Stimulated activated CD8-positive, alpha-beta memory T cell treated with anti-CD3 and anti-CD28 coated beads, Interleukin-15, amount 100 ng/mL, for 24 hours (primary cell): ENCODE results near the gene STX2.
A peak's percentile ranks its signal among the peaks of the same experiment; 100 is the strongest.

Experiments
- DNase-seq: peaks from one replicate; pipeline ENCODE4 v3.0.0-alpha.2; 2020; ENCODE audit warnings: low read depth

The STX2 gene

GRCh38 chr12:130831246-130831645 is 7.8 kb downstream of the STX2 start:
- DNase-seq = no peak

- no peak for DNase-seq
These were observed 8.9 kb downstream of the STX2 start for GRCh38 chr12:130830246-130830551.

GRCh38 chr12:130829391-130830245 is 9.4 kb downstream of the STX2 start:
- no peak for DNase-seq

GRCh38 chr12:130828895-130829294 is 10.2 kb downstream of the STX2 start:
- DNase-seq = no peak

GRCh38 chr12:130827432-130827831 is 11.6 kb downstream of the STX2 start:
- no peak for DNase-seq

- DNase-seq = peak; percentile 63
These were observed 12.8 kb downstream of the STX2 start for GRCh38 chr12:130826151-130826801.

- DNase-seq = no peak
These were observed 13.3 kb downstream of the STX2 start for GRCh38 chr12:130825771-130826150.

- DNase-seq = no peak
These were observed 19.4 kb downstream of the STX2 start for GRCh38 chr12:130819681-130820080.

GRCh38 chr12:130818635-130819576 is 20.1 kb downstream of the STX2 start:
- DNase-seq = peak; percentile 79

GRCh38 chr12:130818272-130818634 is 20.8 kb downstream of the STX2 start:
- no peak for DNase-seq

- no peak for DNase-seq
These were observed 21.2 kb downstream of the STX2 start for GRCh38 chr12:130817804-130818203.

- no peak for DNase-seq
These were observed 23.0 kb downstream of the STX2 start for GRCh38 chr12:130816097-130816496.

GRCh38 chr12:130815028-130815741 is 23.9 kb downstream of the STX2 start:
- DNase-seq = no peak

- no peak for DNase-seq
These were observed 25.1 kb downstream of the STX2 start for GRCh38 chr12:130813949-130814348.

- no peak for DNase-seq
These were observed 25.6 kb downstream of the STX2 start for GRCh38 chr12:130813436-130813835.

- DNase-seq = no peak
These were observed 29.3 kb downstream of the STX2 start for GRCh38 chr12:130809791-130810190.

GRCh38 chr12:130807309-130807708 is 31.7 kb downstream of the STX2 start:
- DNase-seq = no peak

GRCh38 chr12:130806574-130806973 is 32.5 kb downstream of the STX2 start:
- no peak for DNase-seq

GRCh38 chr12:130805635-130806034 is 33.4 kb downstream of the STX2 start:
- no peak for DNase-seq

GRCh38 chr12:130804216-130804615 is 34.8 kb downstream of the STX2 start:
- DNase-seq = no peak

- no peak for DNase-seq
These were observed 35.3 kb downstream of the STX2 start for GRCh38 chr12:130803702-130804101.

- DNase-seq = no peak
These were observed 38.7 kb downstream of the STX2 start for GRCh38 chr12:130800312-130800711.
